PC-9 (cell line): ENCODE measurements around the gene OGFOD1. TPM values are rescaled to one million over a fixed set of nuclear protein-coding genes. Genes with fewer than 3 reads are reported as not detected.

Experiments
- BruUV-seq: library from RNA; stranded (reverse); fragments of 400-500 nt; replicated peaks from 2 replicates; lab custom pipeline; 2021; lab: Mats Ljungman, UMichigan
- CTCF ChIA-PET: fragments of 300-600 bp; sonication (Branson Sonifier 250); formaldehyde crosslinking; loops from one replicate; lab custom pipeline; 2022; ENCODE audit warnings: antibody characterized with exemption; lab: Charles Lee
- POLR2A ChIA-PET: fragments of 300-600 bp; sonication (Branson Sonifier 250); formaldehyde crosslinking; loops from one replicate; lab custom pipeline; 2022; ENCODE audit warnings: antibody characterized with exemption; ENCODE audit not compliant: unreplicated experiment; lab: Charles Lee
- DNase-seq, 2 experiments: peaks; one replicate each; pipeline versions ENCODE4 v3.0.0 to v3.0.0-alpha.2; 2015 to 2022; ENCODE audit warnings: mixed read lengths in 1 of 2
- H2AFZ ChIP-seq: fragments of 200-600 bp; sonication (generic); 2 replicates; pipeline ENCODE4 v1.8.1; 2017; ENCODE audit warnings: antibody characterized with exemption
- H3F3A ChIP-seq: fragments of 200-600 bp; sonication (generic); 2 replicates; pipeline ENCODE4 v1.8.1; 2017; ENCODE audit warnings: antibody characterized with exemption, mild to moderate bottlenecking, low read depth; ENCODE audit not compliant: insufficient read depth
- H3K27ac ChIP-seq: fragments of 200-600 bp; sonication (generic); 2 replicates; pipeline ENCODE4 v1.6.1; 2016; ENCODE audit warnings: mixed run types
- H3K27me3 ChIP-seq: fragments of 200-600 bp; sonication (generic); 2 replicates; pipeline ENCODE4 v1.6.1; 2016; ENCODE audit warnings: low read depth, mixed run types; ENCODE audit not compliant: insufficient read depth
- H3K36me3 ChIP-seq: fragments of 200-600 bp; sonication (generic); 2 replicates; pipeline ENCODE4 v1.6.1; 2016; ENCODE audit warnings: low read depth, mixed run types
- H3K4me1 ChIP-seq: fragments of 200-600 bp; sonication (generic); replicated peaks from 2 replicates; pipeline ENCODE4 v1.6.1; 2016; ENCODE audit warnings: mixed run types; ENCODE audit not compliant: insufficient read depth
- H3K4me2 ChIP-seq: fragments of 200-600 bp; sonication (generic); 2 replicates; pipeline ENCODE4 v1.6.1; 2017; ENCODE audit warnings: mixed run types
- H3K4me3 ChIP-seq: fragments of 200-600 bp; sonication (generic); 2 replicates; pipeline ENCODE4 v1.6.1; 2016; ENCODE audit warnings: mixed run types
- H3K79me2 ChIP-seq: fragments of 200-600 bp; sonication (generic); 2 replicates; pipeline ENCODE4 v1.6.1; 2017; ENCODE audit warnings: low read depth, mixed run types
- H3K9me2 ChIP-seq: fragments of 200-600 bp; sonication (generic); 2 replicates; pipeline ENCODE4 v1.8.1; 2017; ENCODE audit warnings: mild to moderate bottlenecking; ENCODE audit not compliant: insufficient read depth
- H3K9me3 ChIP-seq: fragments of 200-600 bp; sonication (generic); 2 replicates; pipeline ENCODE4 v1.8.1; 2016; ENCODE audit warnings: low read depth; ENCODE audit not compliant: insufficient read depth
- H4K20me1 ChIP-seq: fragments of 200-600 bp; sonication (generic); 2 replicates; pipeline ENCODE4 v1.8.1; 2017; ENCODE audit not compliant: insufficient read depth
- EZH2 ChIP-seq: fragments of 200-600 bp; sonication (generic); IDR thresholded peaks from 2 replicates; pipeline ENCODE4 v1.8.0; 2017; ENCODE audit warnings: antibody characterized with exemption, low read depth
- intact Hi-C: fragments of 100-400 bp; cut with micrococcal nuclease; formaldehyde crosslinking; loops from one replicate; pipeline ENCODE4 v1.10.0; 2022; ENCODE audit not compliant: unreplicated experiment
- total RNA-seq: library from RNA; stranded (reverse); gene quantifications from 2 replicates; pipeline ENCODE4 v1.2.3, GENCODE V29; 2021
- TF ChIP-seq, protein P1 (sequence below): fragments of 200-600 bp; sonication (generic); conservative IDR thresholded peaks from 2 replicates; pipeline ENCODE4 v1.6.1; 2017; ENCODE audit warnings: mixed run types, antibody characterized with exemption, mild to moderate bottlenecking, moderate library complexity

OGFOD1 gene
- total RNA-seq, 1 experiment from 2014 or later = 30.0 TPM

- no TSS peak for BruUV-seq
- Histone ChIP-seq H3K4me3 (no peak overlapping the region), H2AFZ (no peak overlapping the region), H3K9me2 (no peaks in the 10 kb centered on the region), H3K36me3 (peaks cover 48% of the 10 kb centered on the region), H3K79me2 (no peaks in the 10 kb centered on the region), H3K27me3 (no peaks in the 10 kb centered on the region), H3K4me1 (no peaks in the 10 kb centered on the region), H3K4me2 (no peak overlapping the region), H3F3A (peaks cover 8% of the 10 kb centered on the region), H3K27ac (no peak overlapping the region), H3K9me3 (no peaks in the 10 kb centered on the region), H4K20me1 (no peaks in the 10 kb centered on the region; the same call in 1 of the 2 replicates)
- no peak for DNase-seq
- ChIA-PET CTCF (no interaction called here), POLR2A (no interaction called here)
- intact Hi-C loops = no loop called here
- TF ChIP-seq, protein P1, sequence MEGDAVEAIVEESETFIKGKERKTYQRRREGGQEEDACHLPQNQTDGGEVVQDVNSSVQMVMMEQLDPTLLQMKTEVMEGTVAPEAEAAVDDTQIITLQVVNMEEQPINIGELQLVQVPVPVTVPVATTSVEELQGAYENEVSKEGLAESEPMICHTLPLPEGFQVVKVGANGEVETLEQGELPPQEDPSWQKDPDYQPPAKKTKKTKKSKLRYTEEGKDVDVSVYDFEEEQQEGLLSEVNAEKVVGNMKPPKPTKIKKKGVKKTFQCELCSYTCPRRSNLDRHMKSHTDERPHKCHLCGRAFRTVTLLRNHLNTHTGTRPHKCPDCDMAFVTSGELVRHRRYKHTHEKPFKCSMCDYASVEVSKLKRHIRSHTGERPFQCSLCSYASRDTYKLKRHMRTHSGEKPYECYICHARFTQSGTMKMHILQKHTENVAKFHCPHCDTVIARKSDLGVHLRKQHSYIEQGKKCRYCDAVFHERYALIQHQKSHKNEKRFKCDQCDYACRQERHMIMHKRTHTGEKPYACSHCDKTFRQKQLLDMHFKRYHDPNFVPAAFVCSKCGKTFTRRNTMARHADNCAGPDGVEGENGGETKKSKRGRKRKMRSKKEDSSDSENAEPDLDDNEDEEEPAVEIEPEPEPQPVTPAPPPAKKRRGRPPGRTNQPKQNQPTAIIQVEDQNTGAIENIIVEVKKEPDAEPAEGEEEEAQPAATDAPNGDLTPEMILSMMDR = no peak
These were observed 10.9 kb downstream of the OGFOD1 start for GRCh38 chr16:56462064-56462796.

DNA sequence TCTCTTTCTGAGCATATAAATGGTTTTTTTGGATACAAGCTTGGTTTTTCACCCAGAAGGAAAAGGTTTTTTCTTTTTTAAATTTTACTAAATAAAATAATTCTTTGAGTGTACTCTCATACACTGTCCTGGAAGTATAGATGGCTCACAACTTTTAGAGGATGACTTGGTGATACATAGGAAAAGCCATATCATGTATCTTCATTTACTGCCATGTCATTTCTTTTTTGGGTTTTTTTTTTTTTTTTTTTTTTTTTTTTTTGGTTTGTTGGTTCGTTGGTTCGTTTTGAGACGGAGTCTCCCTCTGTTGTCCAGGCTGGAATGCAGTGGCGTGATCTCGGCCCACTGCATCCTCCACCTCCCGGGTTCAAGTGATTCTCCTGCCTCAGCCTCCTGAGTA is 11.8 kb downstream of the OGFOD1 start:
- H3K4me1 ChIP-seq = no peaks in the 10 kb centered on the region
- no peak overlapping the region for H2AFZ ChIP-seq
- no peak for DNase-seq
- no peaks in the 10 kb centered on the region for H4K20me1 ChIP-seq
- H3K9me3 ChIP-seq = no peaks in the 10 kb centered on the region
- intact Hi-C loops = no loop called here
- H3K36me3 ChIP-seq = peaks cover 48% of the 10 kb centered on the region
- H3K27ac ChIP-seq = no peak overlapping the region
- no peaks in the 10 kb centered on the region for H3K79me2 ChIP-seq
- CTCF ChIA-PET = no interaction called here
- H3K9me2 ChIP-seq = no peaks in the 10 kb centered on the region
- no peaks in the 10 kb centered on the region for H3K27me3 ChIP-seq
- H3K4me3 ChIP-seq = no peak overlapping the region
- peaks cover 15% of the 10 kb centered on the region for H3F3A ChIP-seq
- BruUV-seq = no TSS peak
- TF ChIP-seq EZH2 = no peak
- TF ChIP-seq, protein P1 = no peak
- no peak overlapping the region for H3K4me2 ChIP-seq
- POLR2A ChIA-PET = no interaction called here

GRCh38 chr16:56466344-56466743 is 15.0 kb downstream of the OGFOD1 start:
- CTCF ChIA-PET = no interaction called here
- DNase-seq = no peak

More at GRCh38 chr16:56466344-56466743, 15.0 kb downstream of the OGFOD1 start:
- Histone ChIP-seq H3K4me2 (no peak overlapping the region), H4K20me1 (no peaks in the 10 kb centered on the region), H3K4me3 (no peak overlapping the region), H3F3A (peaks cover 43% of the 10 kb centered on the region), H3K27ac (no peak overlapping the region), H3K79me2 (no peaks in the 10 kb centered on the region), H3K4me1 (peaks cover 26% of the 10 kb centered on the region), H3K9me3 (no peaks in the 10 kb centered on the region), H3K27me3 (no peaks in the 10 kb centered on the region), H2AFZ (no peak overlapping the region), H3K36me3 (peaks cover 49% of the 10 kb centered on the region), H3K9me2 (no peaks in the 10 kb centered on the region)
- intact Hi-C loops = no loop called here
- POLR2A ChIA-PET = no interaction called here
- TF ChIP-seq, protein P1 = no peak
- TF ChIP-seq EZH2 = no peak
- BruUV-seq = no TSS peak
